ENCODE data around the gene AFF4. TPM values are rescaled to one million over a fixed set of nuclear protein-coding genes. Genes with fewer than 3 reads are reported as not detected.
"Not testable (repeated sequence)": the region's sequence is repeated elsewhere in the genome, so short reads cannot be mapped to it uniquely, and the experiment has no call there.

AFF4 gene
- total and polyA plus RNA-seq, 12 donors: 9.7 to 158 (median 83.0) TPM

DNA sequence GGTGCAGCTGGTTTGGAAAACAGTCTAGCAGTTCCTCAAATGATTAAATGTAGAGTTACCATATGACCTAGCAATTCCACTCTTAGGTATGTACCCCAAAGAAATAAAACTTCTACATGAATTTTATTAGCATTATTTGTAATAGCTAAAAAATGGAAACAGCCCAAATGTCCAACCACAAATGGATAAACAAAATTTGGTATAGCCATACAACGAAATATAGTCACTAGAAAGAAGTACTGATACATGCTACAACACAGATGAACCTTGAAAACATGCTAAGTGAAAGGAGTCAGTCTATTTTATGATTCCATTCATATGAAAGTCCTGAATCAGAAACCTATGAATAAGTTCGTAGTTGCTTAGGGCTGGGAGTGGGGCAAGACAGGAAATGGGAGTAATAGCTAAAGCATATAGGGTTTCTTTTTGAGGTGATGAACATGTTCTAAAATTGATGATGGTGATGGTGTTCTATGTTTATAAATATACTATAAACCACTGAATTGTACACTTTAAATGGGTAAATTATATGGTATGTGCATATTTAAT lies 103.5 kb downstream of the AFF4 start:
- Histone ChIP-seq H3K9me3 (replicated peaks in 1 of 3) (no peaks in the 10 kb centered on the region), H3K4me1 (replicated peaks in 1 of 2) (no peaks in the 10 kb centered on the region), H3K36me3 (replicated peaks in 1 of 2) (no peaks in the 10 kb centered on the region), H3K27ac (no peak overlapping the region), H3K4me3 (no peak overlapping the region), H3K27me3 (no peaks in the 10 kb centered on the region)
- no peak for DNase-seq
- WGBS, 4 donors: 79 to 88% (median 86%) methylated on average over 2 of the region's 2 CpGs
- TF ChIP-seq, protein P1, sequence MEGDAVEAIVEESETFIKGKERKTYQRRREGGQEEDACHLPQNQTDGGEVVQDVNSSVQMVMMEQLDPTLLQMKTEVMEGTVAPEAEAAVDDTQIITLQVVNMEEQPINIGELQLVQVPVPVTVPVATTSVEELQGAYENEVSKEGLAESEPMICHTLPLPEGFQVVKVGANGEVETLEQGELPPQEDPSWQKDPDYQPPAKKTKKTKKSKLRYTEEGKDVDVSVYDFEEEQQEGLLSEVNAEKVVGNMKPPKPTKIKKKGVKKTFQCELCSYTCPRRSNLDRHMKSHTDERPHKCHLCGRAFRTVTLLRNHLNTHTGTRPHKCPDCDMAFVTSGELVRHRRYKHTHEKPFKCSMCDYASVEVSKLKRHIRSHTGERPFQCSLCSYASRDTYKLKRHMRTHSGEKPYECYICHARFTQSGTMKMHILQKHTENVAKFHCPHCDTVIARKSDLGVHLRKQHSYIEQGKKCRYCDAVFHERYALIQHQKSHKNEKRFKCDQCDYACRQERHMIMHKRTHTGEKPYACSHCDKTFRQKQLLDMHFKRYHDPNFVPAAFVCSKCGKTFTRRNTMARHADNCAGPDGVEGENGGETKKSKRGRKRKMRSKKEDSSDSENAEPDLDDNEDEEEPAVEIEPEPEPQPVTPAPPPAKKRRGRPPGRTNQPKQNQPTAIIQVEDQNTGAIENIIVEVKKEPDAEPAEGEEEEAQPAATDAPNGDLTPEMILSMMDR (IDR thresholded peaks at IDR 0.05): no peak
- no peak for TF ChIP-seq POLR2A (IDR thresholded peaks at IDR 0.05)
- intact Hi-C loops (cut with DNase I): no loop called here

DNA sequence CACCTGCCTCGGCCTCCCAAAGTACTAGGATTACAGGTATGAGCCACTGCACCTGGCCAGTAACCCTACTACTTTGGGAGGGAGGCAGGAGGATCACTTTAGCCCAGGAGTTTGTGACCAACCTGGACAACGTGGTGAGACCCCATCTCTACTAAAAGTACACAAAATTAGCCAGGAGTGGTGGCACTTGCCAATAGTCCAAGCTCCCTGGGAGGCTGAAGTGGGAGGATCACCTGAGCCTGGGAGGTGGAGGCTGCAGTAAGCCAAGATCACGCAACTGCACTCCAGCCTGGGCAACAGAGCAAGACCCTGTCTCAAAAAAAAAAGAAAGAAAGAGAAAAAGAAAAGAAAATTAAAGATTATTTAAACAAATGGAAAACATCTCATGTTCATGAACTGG lies 107.4 kb downstream of the AFF4 start:
- TF ChIP-seq, protein P1 (IDR thresholded peaks at IDR 0.05): no peak
- no peak for TF ChIP-seq POLR2A (IDR thresholded peaks at IDR 0.05)
- intact Hi-C loops (cut with DNase I): no loop called here
- no peaks in the 10 kb centered on the region for H3K4me1 ChIP-seq (replicated peaks in 1 of 2)
- no peak overlapping the region for H3K4me3 ChIP-seq
- no peak overlapping the region for H3K27ac ChIP-seq
- H3K9me3 ChIP-seq (replicated peaks in 1 of 3): no peaks in the 10 kb centered on the region
- H3K36me3 ChIP-seq (replicated peaks in 1 of 2): no peaks in the 10 kb centered on the region
- DNase-seq: no peak
- H3K27me3 ChIP-seq: no peaks in the 10 kb centered on the region
- 75 to 96% (median 82%) methylated on average over 2 to 3 of the region's 3 CpGs for WGBS, 4 donors

DNA sequence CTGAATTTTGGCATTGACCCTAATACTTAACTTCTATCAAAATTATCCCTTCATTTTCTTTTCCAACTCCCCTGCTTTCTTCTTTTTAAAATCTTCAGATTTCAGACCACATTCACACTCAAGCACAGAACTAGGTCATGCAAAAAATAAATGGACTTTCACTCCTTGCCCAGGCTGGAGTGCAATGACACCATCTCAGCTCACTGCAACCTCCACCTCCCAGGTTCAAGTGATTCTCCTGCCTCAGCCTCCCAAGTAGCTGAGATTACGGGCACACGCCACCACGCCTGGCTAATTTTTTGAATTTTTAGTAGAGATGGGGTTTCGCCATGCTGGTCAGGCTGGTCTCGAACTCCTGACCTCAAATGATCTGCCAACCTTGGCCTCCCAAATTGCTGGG lies 108.4 kb downstream of the AFF4 start:
- H3K27ac ChIP-seq; intact Hi-C loops (cut with DNase I); H3K4me1 ChIP-seq (replicated peaks in 1 of 2); H3K4me3 ChIP-seq; H3K9me3 ChIP-seq (replicated peaks in 1 of 3); H3K27me3 ChIP-seq; H3K36me3 ChIP-seq (replicated peaks in 1 of 2); DNase-seq: not testable (repeated sequence)
- 92 to 100% (median 97%) methylated on average over 5 of the region's 5 CpGs for whole genome bisulfite sequencing, 4 donors

- WGBS, 4 donors: 10 to 27% (median 21%) methylated on average over 3 of the region's 3 CpGs
- intact Hi-C loops (cut with DNase I): no loop called here
- H3K9me3 ChIP-seq (replicated peaks in 1 of 3): no peaks in the 10 kb centered on the region
- H3K36me3 ChIP-seq (replicated peaks in 1 of 2): no peaks in the 10 kb centered on the region
- no peak for DNase-seq
- H3K27me3 ChIP-seq: no peaks in the 10 kb centered on the region
- no peak overlapping the region for H3K27ac ChIP-seq
- no peak overlapping the region for H3K4me3 ChIP-seq
- no peaks in the 10 kb centered on the region for H3K4me1 ChIP-seq (replicated peaks in 1 of 2)
- TF ChIP-seq, protein P1 (IDR thresholded peaks at IDR 0.05): no peak
- no peak for TF ChIP-seq POLR2A (IDR thresholded peaks at IDR 0.05)
These were observed 109.1 kb downstream of the AFF4 start for GRCh38 chr5:132854301-132854700.

DNA sequence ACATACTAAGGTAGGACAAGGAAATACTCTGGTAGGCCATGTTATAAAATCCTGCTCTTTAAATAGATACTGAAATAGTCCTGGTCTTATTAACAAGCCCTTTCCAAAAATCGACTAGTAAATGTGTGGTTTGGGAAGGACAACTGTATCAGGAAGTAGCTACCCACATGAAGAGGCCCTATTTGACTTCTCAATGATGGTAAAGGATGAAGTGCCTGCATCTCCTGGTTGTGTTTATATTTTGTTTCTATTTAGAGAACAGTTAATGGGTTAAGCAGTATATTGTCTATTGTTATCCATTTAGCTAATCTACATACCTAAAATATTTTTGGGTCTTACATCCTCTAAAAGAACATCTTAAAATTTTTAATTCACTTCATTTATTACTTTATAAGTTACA lies 109.6 kb downstream of the AFF4 start:
- WGBS, 4 donors: 9 to 39% (median 25%) methylated on average over 1 of the region's 1 CpG
- TF ChIP-seq POLR2A (IDR thresholded peaks at IDR 0.05): no peak
- TF ChIP-seq, protein P1 (IDR thresholded peaks at IDR 0.05): no peak
- no peaks in the 10 kb centered on the region for H3K4me1 ChIP-seq (replicated peaks in 1 of 2)
- intact Hi-C loops (cut with DNase I): no loop called here
- no peaks in the 10 kb centered on the region for H3K9me3 ChIP-seq (replicated peaks in 1 of 3)
- H3K27ac ChIP-seq: no peak overlapping the region
- no peaks in the 10 kb centered on the region for H3K27me3 ChIP-seq
- H3K4me3 ChIP-seq: no peak overlapping the region
- H3K36me3 ChIP-seq (replicated peaks in 1 of 2): no peaks in the 10 kb centered on the region
- no peak for DNase-seq
